GM19193 (cell line): ENCODE measurements around the gene CEBPB.

Experiments
- POLR2A ChIP-seq: IDR thresholded peaks from 4 replicates; pipeline ENCODE4 v1.6.1; 2011; ENCODE audit not compliant: insufficient read depth, insufficient read length; ENCODE audit errors: extremely low read depth

Gene CEBPB

DNA sequence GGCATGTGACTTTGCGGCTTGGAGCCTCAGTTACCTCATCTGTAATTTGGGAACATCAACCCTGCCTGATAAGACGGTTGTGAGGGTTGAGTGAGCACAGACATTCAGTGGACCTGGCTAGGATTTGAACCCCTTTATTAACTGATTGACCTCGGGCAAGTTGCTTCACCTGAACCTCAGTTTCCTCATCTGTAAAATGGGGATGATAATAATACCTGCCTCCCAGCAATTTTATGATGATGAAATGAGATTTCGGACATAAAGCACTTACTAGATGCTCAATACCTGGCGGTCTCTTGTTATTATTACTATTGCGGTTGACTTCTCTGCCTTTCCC, 51.5 kb downstream of the CEBPB start:
- TF ChIP-seq POLR2A, result no peak
